ENCODE results near the gene FKRP. TPM values are rescaled to one million over a fixed set of nuclear protein-coding genes. Genes with fewer than 3 reads are reported as not detected.
"Not testable (repeated sequence)": the region's sequence is repeated elsewhere in the genome, so short reads cannot be mapped to it uniquely, and the experiment has no call there.

The FKRP gene
- total RNA-seq, 1 donor from 2014 or later, result 22.7 TPM

- no peak for TF ChIP-seq CTCF (IDR thresholded peaks at IDR 0.05; ENCODE audit: unreplicated experiment)
- Mint-ChIP-seq H3K4me3 (ENCODE audit: unreplicated experiment) (no peak overlapping the region), H3K4me1 (ENCODE audit: unreplicated experiment) (no peaks in the 10 kb centered on the region), H3K9me3 (ENCODE audit: unreplicated experiment) (no peaks in the 10 kb centered on the region), H3K27me3 (ENCODE audit: unreplicated experiment) (peaks cover 2% of the 10 kb centered on the region), H3K36me3 (ENCODE audit: low read depth, unreplicated experiment) (peaks cover 9% of the 10 kb centered on the region), H3K27ac (ENCODE audit: unreplicated experiment) (no peak overlapping the region)
- no peak for DNase-seq (ENCODE audit: low spot score)
Measured at GRCh38 chr19:46755853-46756543, 10.1 kb downstream of the FKRP start.

- Mint-ChIP-seq H3K9me3 (ENCODE audit: unreplicated experiment) (no peaks in the 10 kb centered on the region), H3K36me3 (ENCODE audit: low read depth, unreplicated experiment) (peaks cover 9% of the 10 kb centered on the region), H3K27me3 (ENCODE audit: unreplicated experiment) (peaks cover 2% of the 10 kb centered on the region), H3K4me3 (ENCODE audit: unreplicated experiment) (no peak overlapping the region), H3K4me1 (ENCODE audit: unreplicated experiment) (no peaks in the 10 kb centered on the region), H3K27ac (ENCODE audit: unreplicated experiment) (no peak overlapping the region)
- no peak for TF ChIP-seq CTCF (IDR thresholded peaks at IDR 0.05; ENCODE audit: unreplicated experiment)
- DNase-seq (ENCODE audit: low spot score), result no peak
Measured at GRCh38 chr19:46756544-46756888, 10.7 kb downstream of the FKRP start.

- Mint-ChIP-seq H3K9me3 (ENCODE audit: unreplicated experiment) (no peaks in the 10 kb centered on the region), H3K27ac (ENCODE audit: unreplicated experiment) (no peak overlapping the region), H3K27me3 (ENCODE audit: unreplicated experiment) (peaks cover 2% of the 10 kb centered on the region), H3K36me3 (ENCODE audit: low read depth, unreplicated experiment) (no peaks in the 10 kb centered on the region), H3K4me3 (ENCODE audit: unreplicated experiment) (no peak overlapping the region), H3K4me1 (ENCODE audit: unreplicated experiment) (no peaks in the 10 kb centered on the region)
- DNase-seq (ENCODE audit: low spot score), result no peak
- TF ChIP-seq CTCF (IDR thresholded peaks at IDR 0.05; ENCODE audit: unreplicated experiment), result no peak
Measured at GRCh38 chr19:46759206-46759605, 13.3 kb downstream of the FKRP start.

- no peak for TF ChIP-seq CTCF (IDR thresholded peaks at IDR 0.05; ENCODE audit: unreplicated experiment)
- no peak overlapping the region for H3K27ac Mint-ChIP-seq (ENCODE audit: unreplicated experiment)
- no peak overlapping the region for H3K4me3 Mint-ChIP-seq (ENCODE audit: unreplicated experiment)
- H3K4me1 Mint-ChIP-seq (ENCODE audit: unreplicated experiment), result no peaks in the 10 kb centered on the region
- no peaks in the 10 kb centered on the region for H3K9me3 Mint-ChIP-seq (ENCODE audit: unreplicated experiment)
- no peak for DNase-seq (ENCODE audit: low spot score)
- H3K27me3 Mint-ChIP-seq (ENCODE audit: unreplicated experiment), result peaks cover 2% of the 10 kb centered on the region
- no peaks in the 10 kb centered on the region for H3K36me3 Mint-ChIP-seq (ENCODE audit: low read depth, unreplicated experiment)
Measured at GRCh38 chr19:46759817-46760333, 14.0 kb downstream of the FKRP start.

GRCh38 chr19:46760363-46760762, 14.5 kb downstream of the FKRP start:
- Mint-ChIP-seq H3K9me3 (ENCODE audit: unreplicated experiment) (no peaks in the 10 kb centered on the region), H3K4me3 (ENCODE audit: unreplicated experiment) (no peak overlapping the region), H3K36me3 (ENCODE audit: low read depth, unreplicated experiment) (no peaks in the 10 kb centered on the region), H3K27me3 (ENCODE audit: unreplicated experiment) (peaks cover 2% of the 10 kb centered on the region), H3K4me1 (ENCODE audit: unreplicated experiment) (no peaks in the 10 kb centered on the region), H3K27ac (ENCODE audit: unreplicated experiment) (no peak overlapping the region)
- DNase-seq (ENCODE audit: low spot score), result no peak
- TF ChIP-seq CTCF (IDR thresholded peaks at IDR 0.05; ENCODE audit: unreplicated experiment), result no peak

- not testable (repeated sequence) for H3K27me3 Mint-ChIP-seq (ENCODE audit: unreplicated experiment); H3K4me1 Mint-ChIP-seq (ENCODE audit: unreplicated experiment); H3K36me3 Mint-ChIP-seq (ENCODE audit: low read depth, unreplicated experiment); H3K4me3 Mint-ChIP-seq (ENCODE audit: unreplicated experiment); DNase-seq (ENCODE audit: low spot score); H3K9me3 Mint-ChIP-seq (ENCODE audit: unreplicated experiment); H3K27ac Mint-ChIP-seq (ENCODE audit: unreplicated experiment)
Measured at GRCh38 chr19:46760897-46761296, 15.0 kb downstream of the FKRP start.

All from endothelial cell (in vitro differentiated cells).